Ovary (tissue), 3 donors: ENCODE results near the gene AMMECR1L.
"Not testable (repeated sequence)": the region's sequence is repeated elsewhere in the genome, so short reads cannot be mapped to it uniquely, and the experiment has no call there.

ENCODE experiments used
- EP300 ChIP-seq: sonication (generic); formaldehyde crosslinking; IDR thresholded peaks from one replicate; pipeline ENCODE4 v1.6.1; 2017; ENCODE audit warnings: antibody characterized with exemption
- POLR2A ChIP-seq: fragments of 450-650 bp; IDR thresholded peaks from one replicate; pipeline ENCODE4 v1.6.1; 2017; ENCODE audit warnings: antibody characterized with exemption, mild to moderate bottlenecking, moderate library complexity
- TF ChIP-seq, protein P1 (sequence below), 3 donors: fragments of 450-650 bp in 2 of 3; fragments of 200-600 bp in 1 of 3; IDR thresholded peaks; one replicate each; pipeline versions ENCODE4 v1.5.1 to v1.8.0; 2016 to 2022; ENCODE audit warnings: antibody characterized with exemption in 3 of 3, mild to moderate bottlenecking in 1 of 3
- donor health status: DM: no; HTN: no; CAD: no.

DNA sequence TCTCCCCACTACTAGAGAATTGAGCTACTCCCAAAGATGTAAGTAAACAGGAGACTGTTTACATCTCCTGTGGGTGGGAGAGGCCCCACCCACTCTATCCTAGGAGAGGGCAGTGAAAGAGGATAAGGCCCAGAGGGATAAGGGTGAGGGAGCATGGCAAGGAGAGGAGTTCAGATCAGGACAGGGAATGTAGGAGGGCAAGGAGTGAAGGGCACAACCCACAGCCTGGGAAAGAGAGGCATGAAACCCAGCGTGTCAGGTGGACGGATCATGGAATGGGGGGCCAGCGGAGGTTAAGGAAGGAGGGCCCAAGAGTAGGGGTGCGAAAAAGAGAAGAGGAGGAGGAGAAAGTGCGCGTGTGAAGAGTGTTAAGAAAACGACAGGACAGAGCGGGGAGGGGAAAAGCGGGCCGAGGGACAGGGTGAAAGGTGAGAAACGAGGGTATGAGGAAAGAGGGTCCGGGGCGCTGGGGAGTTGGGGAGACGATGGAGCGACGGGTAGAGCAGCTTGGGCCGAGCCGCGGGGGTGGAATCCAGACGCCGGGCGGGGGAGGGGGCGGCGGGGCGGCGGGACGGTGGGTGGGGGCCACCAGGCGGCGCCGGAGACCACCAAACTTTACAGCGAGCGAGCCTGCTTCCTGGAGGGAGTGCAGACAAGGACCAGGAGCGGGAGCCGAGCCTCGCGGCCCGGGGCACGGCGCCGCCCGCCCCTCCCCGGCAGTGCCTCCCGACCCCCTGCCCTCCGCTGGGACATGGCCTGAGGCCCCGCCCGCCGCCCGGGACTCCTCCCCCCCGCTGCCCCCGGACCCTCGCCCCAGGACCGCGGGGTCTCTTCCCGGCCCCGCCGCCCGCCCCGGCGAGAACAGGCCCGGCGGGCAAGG lies 655 bp downstream of the AMMECR1L start:
- TF ChIP-seq, protein P1, sequence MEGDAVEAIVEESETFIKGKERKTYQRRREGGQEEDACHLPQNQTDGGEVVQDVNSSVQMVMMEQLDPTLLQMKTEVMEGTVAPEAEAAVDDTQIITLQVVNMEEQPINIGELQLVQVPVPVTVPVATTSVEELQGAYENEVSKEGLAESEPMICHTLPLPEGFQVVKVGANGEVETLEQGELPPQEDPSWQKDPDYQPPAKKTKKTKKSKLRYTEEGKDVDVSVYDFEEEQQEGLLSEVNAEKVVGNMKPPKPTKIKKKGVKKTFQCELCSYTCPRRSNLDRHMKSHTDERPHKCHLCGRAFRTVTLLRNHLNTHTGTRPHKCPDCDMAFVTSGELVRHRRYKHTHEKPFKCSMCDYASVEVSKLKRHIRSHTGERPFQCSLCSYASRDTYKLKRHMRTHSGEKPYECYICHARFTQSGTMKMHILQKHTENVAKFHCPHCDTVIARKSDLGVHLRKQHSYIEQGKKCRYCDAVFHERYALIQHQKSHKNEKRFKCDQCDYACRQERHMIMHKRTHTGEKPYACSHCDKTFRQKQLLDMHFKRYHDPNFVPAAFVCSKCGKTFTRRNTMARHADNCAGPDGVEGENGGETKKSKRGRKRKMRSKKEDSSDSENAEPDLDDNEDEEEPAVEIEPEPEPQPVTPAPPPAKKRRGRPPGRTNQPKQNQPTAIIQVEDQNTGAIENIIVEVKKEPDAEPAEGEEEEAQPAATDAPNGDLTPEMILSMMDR (IDR thresholded peaks at IDR 0.05): not testable (repeated sequence)
- not testable (repeated sequence) for TF ChIP-seq POLR2A, EP300
